Testis (tissue), 2 donors: ENCODE data around the gene SPATA32.

Source experiments
- CTCF ChIP-seq, 3 experiments: fragments of 450-650 bp in 2 of 3; fragments of 200-600 bp in 1 of 3; sonication (generic) in 1 of 3; IDR thresholded peaks; one replicate each; pipeline ENCODE4 v1.5.1; 2016 to 2019; ENCODE audit warnings: antibody characterized with exemption in 3 of 3, mild to moderate bottlenecking in 2 of 3, moderate library complexity in 1 of 3
- POLR2A ChIP-seq: fragments of 450-650 bp; IDR thresholded peaks from one replicate; pipeline ENCODE4 v1.6.1; 2017; ENCODE audit warnings: antibody characterized with exemption, mild to moderate bottlenecking, moderate library complexity

- TF ChIP-seq CTCF (IDR thresholded peaks at IDR 0.05), result no peak
- no peak for TF ChIP-seq POLR2A
Observed at GRCh38 chr17:45229681-45230409, 32.0 kb downstream of the SPATA32 start.
